Activated CD8-positive, alpha-beta memory T cell treated with anti-CD3 and anti-CD28 coated beads for 4 hours (primary cell): ENCODE measurements around the gene EPN3.

Experiments used
- DNase-seq, 2 donors: peaks; one replicate each; pipeline ENCODE4 v3.0.0-alpha.2; 2020; ENCODE audit warnings: low read depth in 2 of 2

The EPN3 gene

GRCh38 chr17:50508573-50509460, 23.7 kb upstream of the EPN3 start:
- no peak for DNase-seq

GRCh38 chr17:50511058-50511457, 21.5 kb upstream of the EPN3 start:
- no peak for DNase-seq

- no peak for DNase-seq
Observed at GRCh38 chr17:50513495-50513894, 19.0 kb upstream of the EPN3 start.

- DNase-seq: no peak
Observed at GRCh38 chr17:50514388-50514787, 18.1 kb upstream of the EPN3 start.

GRCh38 chr17:50514936-50515702, 17.4 kb upstream of the EPN3 start:
- no peak for DNase-seq

GRCh38 chr17:50517011-50517410, 15.5 kb upstream of the EPN3 start:
- DNase-seq: no peak

- DNase-seq: no peak
Observed at GRCh38 chr17:50517504-50518383, 14.8 kb upstream of the EPN3 start.

GRCh38 chr17:50518384-50519023, 14.0 kb upstream of the EPN3 start:
- no peak for DNase-seq

- DNase-seq: no peak
Observed at GRCh38 chr17:50519141-50519834, 13.2 kb upstream of the EPN3 start.

- no peak for DNase-seq
Observed at GRCh38 chr17:50520483-50520882, 12.1 kb upstream of the EPN3 start.

GRCh38 chr17:50521514-50521913, 11.0 kb upstream of the EPN3 start:
- no peak for DNase-seq

GRCh38 chr17:50522766-50523165, 9.8 kb upstream of the EPN3 start:
- no peak for DNase-seq

GRCh38 chr17:50523208-50523607, 9.3 kb upstream of the EPN3 start:
- no peak for DNase-seq

- no peak for DNase-seq
Observed at GRCh38 chr17:50524838-50525237, 7.7 kb upstream of the EPN3 start.

GRCh38 chr17:50527155-50527762, 5.3 kb upstream of the EPN3 start:
- DNase-seq: no peak

GRCh38 chr17:50527949-50528474, 4.5 kb upstream of the EPN3 start:
- no peak for DNase-seq

- no peak for DNase-seq
Observed at GRCh38 chr17:50529849-50530248, 2.7 kb upstream of the EPN3 start.

GRCh38 chr17:50531428-50532025, 1.0 kb upstream of the EPN3 start:
- DNase-seq: no peak

GRCh38 chr17:50533185-50533584, 650 bp downstream of the EPN3 start:
- DNase-seq: no peak

GRCh38 chr17:50533720-50534148, 1.2 kb downstream of the EPN3 start:
- DNase-seq: no peak
